PC-3 (cell line): ENCODE measurements around the gene UBXN6. TPM values are rescaled to one million over a fixed set of nuclear protein-coding genes. Genes with fewer than 3 reads are reported as not detected.

ENCODE experiments used
- ATAC-seq: fragments of 200-7000 bp; cut with Tn5 transposase; 2 replicates; pipeline ENCODE4 v1.9.1; 2020; ENCODE audit warnings: mild to moderate bottlenecking, moderate library complexity
- BruUV-seq: library from RNA; stranded (reverse); fragments of 400-500 nt; replicated peaks from 2 replicates; lab custom pipeline; 2021; lab: Mats Ljungman, UMichigan
- CTCF ChIA-PET: fragments of 300-600 bp; sonication (Branson Sonifier 250); formaldehyde crosslinking; loops from one replicate; lab custom pipeline; 2022; ENCODE audit warnings: antibody characterized with exemption; lab: Charles Lee
- POLR2A ChIA-PET: fragments of 300-600 bp; sonication (Branson Sonifier 250); formaldehyde crosslinking; loops from one replicate; lab custom pipeline; 2022; ENCODE audit warnings: antibody characterized with exemption; ENCODE audit not compliant: unreplicated experiment; lab: Charles Lee
- DNase-seq: peaks from one replicate; pipeline ENCODE4 v3.0.0-alpha.2; 2015
- H2AFZ ChIP-seq: fragments of 300-600 bp; sonication (generic); 2 replicates; pipeline ENCODE4 v1.6.0; 2016; ENCODE audit warnings: antibody characterized with exemption, low read length
- H3F3A ChIP-seq: fragments of 300-600 bp; sonication (generic); one replicate; pipeline ENCODE4 v1.6.0; 2017; ENCODE audit warnings: antibody characterized with exemption, low read length, control low read depth, mild to moderate bottlenecking; ENCODE audit not compliant: unreplicated experiment
- H3K27ac ChIP-seq: fragments of 300-600 bp; sonication (generic); 2 replicates; pipeline ENCODE4 v1.5.1; 2016; ENCODE audit warnings: mild to moderate bottlenecking, low read length
- H3K27me3 ChIP-seq: fragments of 300-600 bp; sonication (generic); 2 replicates; pipeline ENCODE4 v1.6.1; 2016; ENCODE audit warnings: low read length, mixed read lengths
- H3K36me3 ChIP-seq: fragments of 300-600 bp; sonication (generic); 2 replicates; pipeline ENCODE4 v1.6.1; 2016; ENCODE audit warnings: low read depth, mixed run types, low read length, mixed read lengths
- H3K4me1 ChIP-seq: fragments of 300-600 bp; sonication (generic); 2 replicates; pipeline ENCODE4 v1.5.1; 2016; ENCODE audit warnings: low read length; ENCODE audit not compliant: insufficient read depth
- H3K4me2 ChIP-seq: fragments of 300-600 bp; sonication (generic); 2 replicates; pipeline ENCODE4 v1.6.0; 2016; ENCODE audit warnings: low read length
- H3K4me3 ChIP-seq: fragments of 300-600 bp; sonication (generic); 2 replicates; pipeline ENCODE4 v1.5.1; 2016; ENCODE audit warnings: mild to moderate bottlenecking, low read length, mixed read lengths
- H3K79me2 ChIP-seq: fragments of 300-600 bp; sonication (generic); 2 replicates; pipeline ENCODE4 v1.6.1; 2017; ENCODE audit warnings: low read length, mixed read lengths
- H3K9ac ChIP-seq: fragments of 300-600 bp; sonication (generic); 2 replicates; pipeline ENCODE4 v1.6.0; 2016; ENCODE audit warnings: mild to moderate bottlenecking, low read length
- H3K9me2 ChIP-seq: fragments of 300-600 bp; sonication (generic); replicated peaks from 2 replicates; pipeline ENCODE4 v1.6.1; 2016; ENCODE audit warnings: mixed run types, low read length, mixed read lengths
- H3K9me3 ChIP-seq: fragments of 300-600 bp; sonication (generic); 2 replicates; pipeline ENCODE4 v1.6.1; 2016; ENCODE audit warnings: low read length, mixed read lengths
- H4K20me1 ChIP-seq: fragments of 300-600 bp; sonication (generic); 2 replicates; pipeline ENCODE4 v1.6.1; 2016; ENCODE audit warnings: low read length, mixed read lengths
- CTCF ChIP-seq: fragments of 300-600 bp; sonication (generic); conservative IDR thresholded peaks from 2 replicates; pipeline ENCODE4 v1.5.1; 2017; ENCODE audit warnings: antibody characterized with exemption, low read depth, mild to moderate bottlenecking, low read length
- EZH2 ChIP-seq: fragments of 300-600 bp; sonication (generic); IDR thresholded peaks from one replicate; pipeline ENCODE4 v1.6.1; 2017; ENCODE audit warnings: antibody characterized with exemption, mild to moderate bottlenecking, low read length; ENCODE audit not compliant: unreplicated experiment
- EZH2phosphoT487 ChIP-seq: fragments of 300-600 bp; sonication (generic); IDR thresholded peaks from 2 replicates; pipeline ENCODE4 v1.6.1; 2018; ENCODE audit warnings: mild to moderate bottlenecking, antibody characterized with exemption, low read length, borderline replicate concordance
- intact Hi-C: fragments of 100-400 bp; cut with micrococcal nuclease; formaldehyde crosslinking; loops from 2 replicates; pipeline ENCODE4 v1.9.0; 2023
- total RNA-seq: library from RNA; depleted of rRNA; stranded (reverse); fragments of >200 nt; gene quantifications from 2 replicates; pipeline ENCODE4 v1.2.3, GENCODE V29; 2014

The UBXN6 gene
- total RNA-seq, 1 experiment from 2014 or later = 64.0 TPM

- Histone ChIP-seq H3K27me3 (no peaks in the 10 kb centered on the region), H3K4me3 (no peak overlapping the region), H3K9me3 (no peaks in the 10 kb centered on the region), H3K36me3 (no peaks in the 10 kb centered on the region), H3F3A (no peaks in the 10 kb centered on the region), H2AFZ (no peak overlapping the region), H4K20me1 (no peaks in the 10 kb centered on the region), H3K79me2 (no peaks in the 10 kb centered on the region), H3K4me2 (no peak overlapping the region), H3K9ac (no peak overlapping the region), H3K9me2 (no peaks in the 10 kb centered on the region), H3K27ac (no peak overlapping the region), H3K4me1 (no peaks in the 10 kb centered on the region)
- no TSS peak for BruUV-seq
- ATAC-seq = no peak
- TF ChIP-seq EZH2 (no peak), CTCF (no peak), EZH2phosphoT487 (no peak)
- ChIA-PET CTCF (no interaction called here), POLR2A (no interaction called here)
- intact Hi-C loops = no loop called here
- DNase-seq = no peak
These were observed 8.5 kb downstream of the UBXN6 start for GRCh38 chr19:4449022-4449638.

- Histone ChIP-seq H3K27ac (no peak overlapping the region), H3K9me2 (no peaks in the 10 kb centered on the region), H3K9ac (no peak overlapping the region), H3K79me2 (no peaks in the 10 kb centered on the region), H3K27me3 (no peaks in the 10 kb centered on the region), H4K20me1 (no peaks in the 10 kb centered on the region), H3K4me3 (no peak overlapping the region), H3K36me3 (no peaks in the 10 kb centered on the region), H3F3A (no peaks in the 10 kb centered on the region), H3K4me2 (no peak overlapping the region), H3K9me3 (no peaks in the 10 kb centered on the region), H2AFZ (no peak overlapping the region), H3K4me1 (no peaks in the 10 kb centered on the region)
- intact Hi-C loops = no loop called here
- ChIA-PET CTCF (no interaction called here), POLR2A (no interaction called here)
- ATAC-seq (no peak), DNase-seq (no peak)
- BruUV-seq = no TSS peak
- TF ChIP-seq CTCF = no peak
- no peak for TF ChIP-seq EZH2phosphoT487
- TF ChIP-seq EZH2 = no peak
These were observed 9.2 kb downstream of the UBXN6 start for GRCh38 chr19:4448147-4448985.
